IMR-90 (cell line): Measurements from ENCODE around the gene YPEL4. TPM values are rescaled to one million over a fixed set of nuclear protein-coding genes. Genes with fewer than 3 reads are reported as not detected.
A peak's percentile ranks its signal among the peaks of the same experiment; 100 is the strongest.

Source experiments
- ATAC-seq: fragments of 200-7000 bp; cut with Tn5 transposase; 2 replicates; pipeline ENCODE4 v1.9.1; 2020; ENCODE audit warnings: low read depth, mild to moderate bottlenecking, moderate library complexity
- BruUV-seq: library from RNA; stranded (reverse); fragments of 400-500 nt; replicated peaks from 2 replicates; lab custom pipeline; 2021; lab: Mats Ljungman, UMichigan
- CTCF ChIA-PET: fragments of 300-600 bp; formaldehyde crosslinking; extraction: SDS; loops from one replicate; lab custom pipeline; 2021; ENCODE audit warnings: antibody characterized with exemption; lab: Yijun Ruan, JAX
- POLR2A ChIA-PET: fragments of 300-600 bp; sonication (Branson Sonifier 250); formaldehyde crosslinking; loops from one replicate; lab custom pipeline; 2022; ENCODE audit warnings: antibody characterized with exemption; ENCODE audit not compliant: unreplicated experiment; lab: Charles Lee
- DNase-seq: peaks from one replicate; pipeline ENCODE4 v3.0.0; 2013
- H2AFZ ChIP-seq: replicated peaks from 2 replicates; pipeline ENCODE3; 2013; ENCODE audit warnings: low read length, mild to moderate bottlenecking; ENCODE audit not compliant: poor library complexity
- H2AK5ac ChIP-seq: 2 replicates; pipeline ENCODE4 v1.6.1; 2013; ENCODE audit warnings: low read depth, low read length, inconsistent platforms
- H2AK9ac ChIP-seq: replicated peaks from 2 replicates; pipeline ENCODE3; 2013; ENCODE audit warnings: mild to moderate bottlenecking, low read depth, low read length, moderate library complexity; ENCODE audit not compliant: poor library complexity
- H2BK120ac ChIP-seq: 2 replicates; pipeline ENCODE4 v1.6.1; 2013; ENCODE audit warnings: low read depth, low read length, inconsistent platforms
- H2BK15ac ChIP-seq: 3 replicates; pipeline ENCODE4 v1.6.1; 2013; ENCODE audit warnings: low read depth, low read length, inconsistent platforms
- H2BK20ac ChIP-seq: 2 replicates; pipeline ENCODE4 v1.6.1; 2013; ENCODE audit warnings: low read depth, mild to moderate bottlenecking, inconsistent platforms, low read length, moderate library complexity
- H2BK5ac ChIP-seq: 2 replicates; pipeline ENCODE4 v1.6.1; 2013; ENCODE audit warnings: mild to moderate bottlenecking, low read depth, low read length, inconsistent platforms; ENCODE audit not compliant: poor library complexity, severe bottlenecking
- H3K14ac ChIP-seq: replicated peaks from 2 replicates; pipeline ENCODE4 v1.6.1; 2013; ENCODE audit warnings: low read depth, low read length, inconsistent platforms
- H3K18ac ChIP-seq: 2 replicates; pipeline ENCODE4 v1.6.1; 2013; ENCODE audit warnings: low read depth, low read length, control low read depth
- H3K23ac ChIP-seq: 2 replicates; pipeline ENCODE4 v1.6.1; 2013; ENCODE audit warnings: low read depth, low read length, inconsistent platforms
- H3K27ac ChIP-seq: 2 replicates; pipeline ENCODE4 v1.5.1; 2013; ENCODE audit warnings: mild to moderate bottlenecking, control low read depth, low read length; ENCODE audit not compliant: insufficient read depth
- H3K27me3 ChIP-seq: 2 replicates; pipeline ENCODE4 v1.6.1; 2013; ENCODE audit warnings: low read length; ENCODE audit not compliant: control insufficient read depth, insufficient read depth
- H3K36me3 ChIP-seq: 2 replicates; pipeline ENCODE4 v1.6.1; 2013; ENCODE audit warnings: low read length, mixed read lengths; ENCODE audit not compliant: control insufficient read depth, insufficient read depth
- H3K4ac ChIP-seq: 2 replicates; pipeline ENCODE4 v1.6.1; 2013; ENCODE audit warnings: low read depth, low read length, inconsistent platforms
- H3K4me1 ChIP-seq: 2 replicates; pipeline ENCODE4 v1.6.1; 2013; ENCODE audit warnings: low read length, mixed read lengths; ENCODE audit not compliant: control insufficient read depth, insufficient read depth
- H3K4me2 ChIP-seq: 2 replicates; pipeline ENCODE4 v1.6.1; 2013; ENCODE audit warnings: low read depth, mild to moderate bottlenecking, control low read depth, low read length, moderate library complexity
- H3K4me3 ChIP-seq: 2 replicates; pipeline ENCODE4 v1.5.1; 2013; ENCODE audit warnings: low read depth, mild to moderate bottlenecking, control low read depth, low read length, moderate library complexity; ENCODE audit not compliant: insufficient read depth
- H3K56ac ChIP-seq: 2 replicates; pipeline ENCODE4 v1.6.1; 2013; ENCODE audit warnings: low read length, inconsistent platforms; ENCODE audit not compliant: insufficient read depth; ENCODE audit errors: extremely low read depth
- H3K79me1 ChIP-seq, 2 experiments: 2 replicates each; pipeline ENCODE4 v1.6.1; 2013; ENCODE audit warnings: low read length in 2 of 2, inconsistent platforms in 1 of 2, low read depth in 1 of 2
- H3K9ac ChIP-seq: 2 replicates; pipeline ENCODE4 v1.6.1; 2013; ENCODE audit warnings: low read depth, low read length, control low read depth
- H3K9me1 ChIP-seq: 2 replicates; pipeline ENCODE4 v1.6.1; 2013; ENCODE audit warnings: low read length, inconsistent platforms; ENCODE audit not compliant: insufficient read depth
- H3K9me3 ChIP-seq: 2 replicates; pipeline ENCODE4 v1.6.1; 2013; ENCODE audit warnings: low read length; ENCODE audit not compliant: control insufficient read depth, insufficient read depth
- H4K20me1 ChIP-seq: 2 replicates; pipeline ENCODE4 v1.6.1; 2013; ENCODE audit warnings: low read length, inconsistent platforms; ENCODE audit not compliant: insufficient read depth
- H4K5ac ChIP-seq: 2 replicates; pipeline ENCODE4 v1.6.1; 2013; ENCODE audit warnings: mild to moderate bottlenecking, low read depth, low read length, control low read depth
- H4K8ac ChIP-seq, 2 experiments: 2 replicates each; pipeline ENCODE4 v1.6.1; 2013; ENCODE audit warnings: low read depth in 2 of 2, low read length in 2 of 2, control low read depth in 1 of 2, inconsistent platforms in 1 of 2
- H4K91ac ChIP-seq: 2 replicates; pipeline ENCODE4 v1.6.1; 2013; ENCODE audit warnings: low read depth, low read length, inconsistent platforms; ENCODE audit not compliant: insufficient read depth
- BHLHE40 ChIP-seq: fragments of 150-350 bp; IDR thresholded peaks from 2 replicates; pipeline ENCODE4 v1.6.1; 2016; ENCODE audit warnings: mild to moderate bottlenecking, low read depth, low read length
- CEBPB ChIP-seq: IDR thresholded peaks from 2 replicates; pipeline ENCODE4 v1.6.1; 2012; ENCODE audit warnings: low read depth, low read length, improper control_type of control experiment
- CHD1 ChIP-seq: IDR thresholded peaks from 2 replicates; pipeline ENCODE4 v1.6.1; 2012; ENCODE audit warnings: low read depth, low read length, improper control_type of control experiment
- FOS ChIP-seq: fragments of 150-350 bp; IDR thresholded peaks from 2 replicates; pipeline ENCODE4 v1.6.1; 2016; ENCODE audit warnings: low read depth, low read length
- MAFK ChIP-seq: IDR thresholded peaks from 2 replicates; pipeline ENCODE4 v1.6.1; 2012; ENCODE audit warnings: low read depth, low read length, improper control_type of control experiment
- MAZ ChIP-seq: IDR thresholded peaks from 2 replicates; pipeline ENCODE4 v1.6.1; 2012; ENCODE audit warnings: low read depth, mild to moderate bottlenecking, low read length, improper control_type of control experiment, moderate library complexity, borderline replicate concordance
- MXI1 ChIP-seq: IDR thresholded peaks from 2 replicates; pipeline ENCODE4 v1.6.1; 2012; ENCODE audit warnings: low read depth, mild to moderate bottlenecking, low read length, moderate library complexity, borderline replicate concordance
- NFE2L2 ChIP-seq: fragments of 150-350 bp; IDR thresholded peaks from 2 replicates; pipeline ENCODE4 v1.6.1; 2016; ENCODE audit warnings: low read depth, mild to moderate bottlenecking, low read length
- POLR2A ChIP-seq: IDR thresholded peaks from 2 replicates; pipeline ENCODE4 v1.6.1; 2012; ENCODE audit warnings: mild to moderate bottlenecking, low read depth, low read length
- RAD21 ChIP-seq: IDR thresholded peaks from 2 replicates; pipeline ENCODE4 v1.6.1; 2012; ENCODE audit warnings: low read length, improper control_type of control experiment
- RCOR1 ChIP-seq: IDR thresholded peaks from 2 replicates; pipeline ENCODE4 v1.6.1; 2012; ENCODE audit warnings: mild to moderate bottlenecking, low read length, improper control_type of control experiment; ENCODE audit not compliant: insufficient replicate concordance
- RFX5 ChIP-seq: IDR thresholded peaks from 2 replicates; pipeline ENCODE4 v1.8.0; 2012; ENCODE audit warnings: low read depth, mild to moderate bottlenecking, low read length, moderate library complexity
- SMC3 ChIP-seq: fragments of 150-350 bp; IDR thresholded peaks from 2 replicates; pipeline ENCODE4 v1.6.1; 2016; ENCODE audit warnings: low read depth, mild to moderate bottlenecking, antibody characterized with exemption, low read length, moderate library complexity
- WGBS, 2 experiments: methylation state at CpG; one replicate each; pipeline versions ENCODE4 v1.1.5 to v1.1.7; 2013; ENCODE audit warnings: missing lambda C conversion rate in 2 of 2; ENCODE audit not compliant: insufficient read length in 1 of 2; ENCODE audit errors: extremely low coverage in 2 of 2; 5-methylcytosine and 5-hydroxymethylcytosine counted together
- dilution Hi-C: fragments of 300-500 bp; cut with HindIII; formaldehyde crosslinking; loops from one replicate; pipeline ENCODE4 v1.14.3; 2018; ENCODE audit warnings: low sequenced_read_pairs; ENCODE audit not compliant: unreplicated experiment
- in situ Hi-C: fragments of 300-500 bp; cut with MboI; formaldehyde crosslinking; loops from 3 replicates; pipeline ENCODE4 v1.14.3; 2019; ENCODE audit warnings: low sequenced_read_pairs, inconsistent platforms, mixed read lengths
- intact Hi-C: fragments of 100-400 bp; cut with micrococcal nuclease; formaldehyde crosslinking; loops from 2 replicates; pipeline ENCODE4 v1.10.0; 2022
- polyA plus RNA-seq, 3 experiments: library from polyadenylated mRNA; depleted of rRNA; stranded (reverse); fragments of >200 nt; gene quantifications; 2 replicates each; pipeline ENCODE4 v1.2.3, GENCODE V29; 2012; ENCODE audit warnings: low replicate concordance in 1 of 3
- total RNA-seq: library from RNA; depleted of rRNA; stranded (reverse); fragments of >200 nt; gene quantifications from 2 replicates; pipeline ENCODE4 v1.2.3, GENCODE V29; 2012
- TF ChIP-seq, protein P1 (sequence below): conservative IDR thresholded peaks from 2 replicates; pipeline ENCODE4 v1.5.1; 2012; ENCODE audit warnings: mild to moderate bottlenecking, low read depth, low read length, improper control_type of control experiment
- TF ChIP-seq, protein P2 (sequence below): fragments of 150-350 bp; IDR thresholded peaks from 2 replicates; pipeline ENCODE4 v1.6.1; 2017; ENCODE audit warnings: mild to moderate bottlenecking, antibody characterized with exemption, low read length, low read depth

YPEL4 gene
- total and polyA plus RNA-seq, 2 of the 4 experiments (the other 2 are of a cell fraction): 0.18 to 0.79 TPM

DNA sequence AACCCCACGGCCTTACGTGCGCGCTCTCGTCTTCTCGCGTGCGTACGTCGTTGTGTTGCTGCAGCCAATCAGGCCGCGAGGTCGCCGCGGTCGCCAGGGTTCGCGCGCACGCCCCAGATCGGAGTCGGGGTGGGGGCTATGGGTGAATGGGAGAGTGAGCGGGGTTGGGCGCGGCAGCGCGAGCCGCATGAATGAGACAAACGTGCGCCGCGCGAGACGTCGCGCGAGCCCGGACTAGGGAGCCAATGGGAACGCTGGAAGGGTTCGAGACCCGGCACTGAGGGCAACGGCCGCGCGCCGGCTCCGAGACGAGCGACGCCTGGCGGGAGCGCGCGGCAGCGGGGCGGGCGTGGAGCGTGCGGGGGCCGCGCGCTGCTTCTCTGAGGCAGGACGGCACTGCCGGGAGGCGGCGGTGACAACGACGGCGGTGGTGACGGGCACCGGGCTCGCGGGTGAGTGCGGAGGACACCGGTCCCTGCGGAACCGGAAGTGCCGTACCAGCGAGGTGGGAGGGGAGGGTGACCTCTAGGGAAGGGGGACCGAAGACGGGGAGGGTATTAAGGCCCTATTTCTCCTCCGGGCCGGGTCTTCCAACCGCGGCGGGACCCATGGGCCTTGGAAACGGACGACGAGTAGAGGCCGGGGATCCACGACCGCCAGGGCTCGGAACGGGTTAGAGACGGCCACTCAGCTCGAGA, 18.2 kb upstream of the YPEL4 start, which contains the start of gene ZDHHC5:
TSS of gene ZDHHC5 (plus strand) at position 379 of the 698 bp plus-strand sequence. CDS start 4,977 bp downstream, outside the sequence.
- ATAC-seq (peak; percentile 89), DNase-seq (peak; percentile 100)
- no peaks in the 10 kb centered on the region for H3K9me1 ChIP-seq
- H2BK15ac ChIP-seq: peak within 1 kb of the TSS; percentile 91; the same call in 2 of the 3 replicates
- peak within 1 kb of the TSS; percentile 100 for H3K23ac ChIP-seq
- H3K27me3 ChIP-seq: no peaks in the 10 kb centered on the region
- H3K4me2 ChIP-seq: peak within 1 kb of the TSS; percentile 90
- peak within 1 kb of the TSS; percentile 90 for H2AK5ac ChIP-seq
- peak within 1 kb of the TSS; percentile 81 to 96 for H4K8ac ChIP-seq
- peak within 1 kb of the TSS; percentile 99 for H3K9ac ChIP-seq
- intact Hi-C loops (loop anchor here (5.0 kb wide), 2 partner anchors 649 to 854 kb away; no protein-coding TSS in a partner anchor), in situ Hi-C loops (no loop called here), dilution Hi-C loops (no loop called here)
- peaks cover 9% of the 10 kb centered on the region for H4K20me1 ChIP-seq
- H2BK20ac ChIP-seq: peak within 1 kb of the TSS; percentile 99
- peak within 1 kb of the TSS; percentile 99 for H3K14ac ChIP-seq
- H3K79me1 ChIP-seq: peaks cover 0 to 21% of the 10 kb centered on the region in 2 experiments; a peak in 2 of 4 replicates
- peak within 1 kb of the TSS; percentile 96 for H2BK5ac ChIP-seq
- no peaks in the 10 kb centered on the region for H3K9me3 ChIP-seq
- H2AFZ ChIP-seq: peak within 1 kb of the TSS; percentile 93
- no TSS peak for BruUV-seq
- H3K18ac ChIP-seq: peak within 1 kb of the TSS; percentile 96
- peak within 1 kb of the TSS; percentile 99 for H3K56ac ChIP-seq
- peak within 1 kb of the TSS; percentile 100 for H2BK120ac ChIP-seq
- 0% methylated on average over 72 of the region's 96 CpGs; no CpG with 5 or more reads in 1 of the 2 experiments for WGBS, 2 experiments
- ChIA-PET POLR2A (interaction anchor here (0.6 kb wide), 1 partner anchor 979 kb away, joined by 3 read pairs; no protein-coding TSS in a partner anchor), CTCF (no interaction called here)
- peak within 1 kb of the TSS; percentile 94 for H4K91ac ChIP-seq
- peak within 1 kb of the TSS; percentile 94 for H3K27ac ChIP-seq
- peak within 1 kb of the TSS; percentile 98 for H3K4me3 ChIP-seq
- H3K4me1 ChIP-seq: peaks cover 2% of the 10 kb centered on the region; the same call in 1 of the 2 replicates
- H2AK9ac ChIP-seq: peak within 1 kb of the TSS; percentile 94
- H3K36me3 ChIP-seq: peaks cover 9% of the 10 kb centered on the region
- peak within 1 kb of the TSS; percentile 98 for H3K4ac ChIP-seq
- H4K5ac ChIP-seq: peak within 1 kb of the TSS; percentile 95
- no peak for TF ChIP-seq BHLHE40
- peak; percentile 27 for TF ChIP-seq RAD21
- TF ChIP-seq, protein P1, sequence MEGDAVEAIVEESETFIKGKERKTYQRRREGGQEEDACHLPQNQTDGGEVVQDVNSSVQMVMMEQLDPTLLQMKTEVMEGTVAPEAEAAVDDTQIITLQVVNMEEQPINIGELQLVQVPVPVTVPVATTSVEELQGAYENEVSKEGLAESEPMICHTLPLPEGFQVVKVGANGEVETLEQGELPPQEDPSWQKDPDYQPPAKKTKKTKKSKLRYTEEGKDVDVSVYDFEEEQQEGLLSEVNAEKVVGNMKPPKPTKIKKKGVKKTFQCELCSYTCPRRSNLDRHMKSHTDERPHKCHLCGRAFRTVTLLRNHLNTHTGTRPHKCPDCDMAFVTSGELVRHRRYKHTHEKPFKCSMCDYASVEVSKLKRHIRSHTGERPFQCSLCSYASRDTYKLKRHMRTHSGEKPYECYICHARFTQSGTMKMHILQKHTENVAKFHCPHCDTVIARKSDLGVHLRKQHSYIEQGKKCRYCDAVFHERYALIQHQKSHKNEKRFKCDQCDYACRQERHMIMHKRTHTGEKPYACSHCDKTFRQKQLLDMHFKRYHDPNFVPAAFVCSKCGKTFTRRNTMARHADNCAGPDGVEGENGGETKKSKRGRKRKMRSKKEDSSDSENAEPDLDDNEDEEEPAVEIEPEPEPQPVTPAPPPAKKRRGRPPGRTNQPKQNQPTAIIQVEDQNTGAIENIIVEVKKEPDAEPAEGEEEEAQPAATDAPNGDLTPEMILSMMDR: peak; percentile 57
- TF ChIP-seq FOS: no peak
- TF ChIP-seq NFE2L2: no peak
- TF ChIP-seq SMC3: peak; percentile 45
- TF ChIP-seq RCOR1: peak; percentile 31
- TF ChIP-seq, protein P2, sequence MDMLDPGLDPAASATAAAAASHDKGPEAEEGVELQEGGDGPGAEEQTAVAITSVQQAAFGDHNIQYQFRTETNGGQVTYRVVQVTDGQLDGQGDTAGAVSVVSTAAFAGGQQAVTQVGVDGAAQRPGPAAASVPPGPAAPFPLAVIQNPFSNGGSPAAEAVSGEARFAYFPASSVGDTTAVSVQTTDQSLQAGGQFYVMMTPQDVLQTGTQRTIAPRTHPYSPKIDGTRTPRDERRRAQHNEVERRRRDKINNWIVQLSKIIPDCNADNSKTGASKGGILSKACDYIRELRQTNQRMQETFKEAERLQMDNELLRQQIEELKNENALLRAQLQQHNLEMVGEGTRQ: no peak
- peak; percentile 99 for TF ChIP-seq MAZ
- no peak for TF ChIP-seq CEBPB
- peak; percentile 93 for TF ChIP-seq POLR2A
- TF ChIP-seq MAFK: no peak
- no peak for TF ChIP-seq RFX5
- 0 out of 2 replicates have a peak, but pooled peaks have one; percentile 29 for TF ChIP-seq CHD1
- TF ChIP-seq MXI1: peak; percentile 88; the same call in 1 of the 2 replicates
